Adrenal gland (tissue), 5 donors: ENCODE data around the gene CA14.

ENCODE experiments used
- CTCF ChIP-seq, 6 experiments: fragments of 450-650 bp in 4 of 6; fragments of 200-600 bp in 2 of 6; sonication (generic) in 1 of 6; IDR thresholded peaks; 1 replicate in 5 of 6; 2 replicates in 1 of 6; pipeline versions ENCODE4 v1.5.1 to v1.8.0; 2016 to 2021; ENCODE audit warnings: antibody characterized with exemption in 6 of 6, mild to moderate bottlenecking in 2 of 6, moderate library complexity in 1 of 6
- POLR2A ChIP-seq, 2 donors: fragments of 450-650 bp; IDR thresholded peaks; one replicate each; pipeline ENCODE4 v1.6.1; 2017; ENCODE audit warnings: antibody characterized with exemption in 2 of 2, mild to moderate bottlenecking in 2 of 2, moderate library complexity in 1 of 2
- donor health status: DM: no; HTN: no; CAD: no.

DNA sequence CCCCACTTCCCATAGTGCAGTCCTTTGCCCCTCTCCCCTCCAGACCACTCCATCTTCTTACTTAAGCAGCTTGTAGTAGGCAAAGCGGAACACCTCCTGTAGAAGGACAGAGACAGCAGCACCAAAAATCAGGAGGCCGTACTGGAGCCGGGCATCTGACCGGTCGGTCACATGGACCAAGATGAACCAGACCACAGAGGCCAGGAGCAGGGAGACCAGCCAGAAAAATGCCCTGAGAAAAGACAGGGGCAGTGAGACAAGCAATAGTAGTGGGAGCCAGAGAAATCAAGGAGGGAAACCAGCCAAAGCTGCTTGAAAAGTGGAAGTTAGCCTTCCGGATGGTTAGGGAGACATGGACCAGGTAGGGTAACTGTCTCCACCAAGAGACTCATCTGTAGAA is 10.3 kb downstream of the CA14 start:
- TF ChIP-seq POLR2A (IDR thresholded peaks at IDR 0.05) (no peak), CTCF (IDR thresholded peaks at IDR 0.05) (no peak)
